ENCODE measurements around the gene MPHOSPH9.

The MPHOSPH9 gene

GRCh38 chr12:123152833-123153232 is 80.1 kb downstream of the MPHOSPH9 start:
- DNase-seq (ENCODE audit: low read depth, low spot score): no peak
- H3K27ac ChIP-seq: no peak overlapping the region

GRCh38 chr12:123151457-123152454 is 81.2 kb downstream of the MPHOSPH9 start:
- peak overlapping the region; percentile 29 for H3K27ac ChIP-seq

GRCh38 chr12:123150744-123151456 is 82.0 kb downstream of the MPHOSPH9 start, which contains the start of gene PITPNM2:
Gene PITPNM2, minus strand, starts transcription at chr12:123151090. Its CDS starts 116,500 bp downstream, at chr12:123034590.
- DNase-seq (ENCODE audit: low read depth, low spot score): no peak
- peak within 1 kb of the TSS; percentile 29 for H3K27ac ChIP-seq

More at GRCh38 chr12:123151457-123152454, 81.2 kb downstream of the MPHOSPH9 start:
- DNase-seq (ENCODE audit: low read depth, low spot score): no peak

DNA sequence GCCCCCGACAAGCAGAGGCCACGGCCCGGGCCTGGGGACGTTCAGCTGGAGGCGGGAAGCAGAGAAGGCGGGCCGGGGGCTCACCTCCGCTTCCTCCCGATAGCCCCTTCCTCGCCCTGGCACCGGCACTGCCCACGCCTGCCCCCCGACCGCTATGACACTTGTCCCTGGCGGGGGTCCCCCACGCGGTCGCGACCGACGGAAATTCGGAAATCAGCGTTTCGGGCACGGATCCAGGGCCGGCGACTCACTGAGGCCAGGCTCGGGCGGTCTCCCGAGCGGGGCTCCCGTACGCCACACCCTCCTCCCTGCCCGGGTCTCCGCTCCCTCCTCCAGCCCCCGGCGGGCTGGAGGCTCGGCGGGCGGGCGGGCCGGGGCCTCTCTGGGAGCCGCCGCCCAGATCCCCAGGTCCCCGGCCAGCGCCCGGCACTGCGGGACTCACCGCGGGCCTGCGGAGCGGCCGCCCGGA is 82.6 kb downstream of the MPHOSPH9 start:
- no peak overlapping the region for H3K27ac ChIP-seq
- DNase-seq (ENCODE audit: low read depth, low spot score): no peak

- no peak overlapping the region for H3K27ac ChIP-seq
- DNase-seq (ENCODE audit: low read depth, low spot score): no peak
Measured at GRCh38 chr12:123149501-123150274, 83.3 kb downstream of the MPHOSPH9 start.

DNA sequence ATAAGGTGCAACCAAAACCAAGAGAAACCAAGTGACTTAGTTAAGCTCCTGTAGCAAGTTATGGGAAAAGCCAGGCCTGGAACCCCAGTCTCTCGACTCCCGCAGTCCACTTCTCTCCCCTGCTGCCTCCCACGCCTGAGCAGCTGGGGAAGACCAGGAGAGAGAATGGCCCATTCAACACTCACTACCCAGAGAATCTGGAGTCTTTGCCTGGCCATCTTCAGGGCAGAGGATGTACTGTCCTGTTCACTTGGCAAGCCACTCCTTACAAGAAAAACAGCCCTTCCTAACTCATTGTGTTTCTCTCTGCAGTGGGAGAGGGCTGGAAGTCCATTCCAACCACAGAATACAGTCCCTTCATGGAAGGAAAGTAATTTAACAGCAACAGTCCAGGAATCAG is 83.9 kb downstream of the MPHOSPH9 start:
- DNase-seq (ENCODE audit: low read depth, low spot score): no peak
- H3K27ac ChIP-seq: no peak overlapping the region

DNA sequence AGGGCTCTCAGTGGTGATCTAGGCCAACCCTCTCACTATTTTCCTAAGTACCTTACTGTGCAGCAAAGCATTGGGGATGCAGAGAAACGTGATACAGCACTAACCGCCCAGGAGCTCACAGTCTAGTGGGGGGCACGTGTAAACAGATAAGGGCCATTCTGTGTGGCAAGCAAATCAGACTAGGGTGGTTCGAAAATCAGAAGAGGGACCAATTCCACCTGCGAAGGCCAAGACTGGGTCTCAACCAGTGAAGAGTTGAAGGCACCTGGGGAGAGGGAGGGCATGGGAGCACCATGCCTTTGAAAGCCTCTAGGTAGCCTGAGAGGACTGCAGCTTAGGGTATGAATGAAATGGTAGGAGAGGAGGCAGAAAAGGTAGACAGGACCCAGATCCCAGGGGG is 84.3 kb downstream of the MPHOSPH9 start:
- no peak for DNase-seq (ENCODE audit: low read depth, low spot score)
- no peak overlapping the region for H3K27ac ChIP-seq

GRCh38 chr12:123148223-123148622 is 84.7 kb downstream of the MPHOSPH9 start:
- no peak for DNase-seq (ENCODE audit: low read depth, low spot score)
- no peak overlapping the region for H3K27ac ChIP-seq

DNA sequence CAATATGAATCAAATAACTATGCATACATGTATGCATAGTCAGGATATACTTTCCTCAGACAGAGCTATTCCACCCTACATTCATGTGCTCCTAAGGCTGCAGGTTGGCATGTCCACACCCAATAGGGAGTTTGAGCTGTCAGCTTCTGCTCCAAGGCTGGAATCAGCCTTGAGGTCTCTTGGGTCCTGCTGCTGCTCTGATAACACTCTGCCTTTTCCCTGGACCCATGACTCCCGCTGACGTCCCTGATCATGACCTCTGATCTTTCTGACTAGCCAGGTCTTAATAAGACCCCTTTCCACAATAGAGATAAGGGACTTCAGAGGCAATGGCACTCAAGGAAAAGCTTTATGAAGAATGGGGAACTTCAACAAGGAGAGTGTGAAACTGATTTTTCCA is 87.7 kb downstream of the MPHOSPH9 start:
- DNase-seq (ENCODE audit: low read depth, low spot score): no peak
- no peak overlapping the region for H3K27ac ChIP-seq

DNA sequence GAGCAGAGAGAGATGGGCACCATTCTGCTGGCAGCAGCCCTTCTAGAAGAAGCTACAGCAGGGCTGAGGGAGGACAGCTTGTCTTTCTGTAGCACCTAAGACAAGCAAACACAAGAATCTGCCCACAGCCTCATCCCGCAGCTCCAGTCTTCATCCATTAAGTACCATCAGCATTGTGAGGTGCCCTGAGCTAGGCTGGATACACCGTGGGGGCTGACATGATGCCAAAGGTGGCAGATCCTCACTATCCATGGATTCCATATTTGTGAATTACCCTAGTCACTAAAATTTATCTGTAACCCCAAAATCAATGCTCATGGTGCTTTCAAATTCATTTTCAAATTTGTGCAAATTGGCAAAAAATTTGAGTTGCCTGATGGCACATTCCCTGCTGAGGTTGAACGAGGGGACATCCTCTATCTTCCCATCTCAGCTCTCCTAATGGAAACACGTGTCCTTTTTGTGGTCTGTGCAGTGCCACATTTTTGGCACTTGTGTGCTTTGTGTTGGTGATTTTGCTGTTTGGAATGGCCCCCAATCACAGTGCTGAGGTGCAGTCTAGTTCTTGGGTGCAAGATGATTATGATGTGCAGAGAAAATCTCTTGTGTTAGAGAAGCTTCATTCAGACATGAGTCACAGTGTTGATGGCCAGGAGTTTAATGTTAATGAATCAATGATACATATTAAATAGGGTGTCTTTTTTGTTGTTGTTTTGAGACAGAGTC is 89.0 kb downstream of the MPHOSPH9 start:
- no peak overlapping the region for H3K27ac ChIP-seq
- DNase-seq (ENCODE audit: low read depth, low spot score): no peak

GRCh38 chr12:123142921-123143735 is 89.8 kb downstream of the MPHOSPH9 start:
- no peak for DNase-seq (ENCODE audit: low read depth, low spot score)
- no peak overlapping the region for H3K27ac ChIP-seq

DNA sequence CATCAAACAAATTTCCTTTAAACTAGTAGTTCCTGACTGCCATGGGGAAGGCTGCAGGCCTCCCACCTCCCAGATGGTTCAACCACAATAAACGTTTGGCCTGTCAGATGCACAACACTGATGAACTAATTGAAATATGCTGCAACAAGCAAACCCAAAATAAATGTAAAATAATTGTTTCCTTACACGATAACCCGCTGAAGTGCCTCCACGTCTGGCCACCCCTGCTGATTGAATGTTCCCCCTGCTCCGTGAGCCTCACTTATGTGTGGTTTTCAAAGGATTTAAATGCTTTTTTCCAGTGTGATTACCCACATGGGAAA is 90.5 kb downstream of the MPHOSPH9 start:
- no peak for DNase-seq (ENCODE audit: low read depth, low spot score)
- H3K27ac ChIP-seq: no peak overlapping the region

DNA sequence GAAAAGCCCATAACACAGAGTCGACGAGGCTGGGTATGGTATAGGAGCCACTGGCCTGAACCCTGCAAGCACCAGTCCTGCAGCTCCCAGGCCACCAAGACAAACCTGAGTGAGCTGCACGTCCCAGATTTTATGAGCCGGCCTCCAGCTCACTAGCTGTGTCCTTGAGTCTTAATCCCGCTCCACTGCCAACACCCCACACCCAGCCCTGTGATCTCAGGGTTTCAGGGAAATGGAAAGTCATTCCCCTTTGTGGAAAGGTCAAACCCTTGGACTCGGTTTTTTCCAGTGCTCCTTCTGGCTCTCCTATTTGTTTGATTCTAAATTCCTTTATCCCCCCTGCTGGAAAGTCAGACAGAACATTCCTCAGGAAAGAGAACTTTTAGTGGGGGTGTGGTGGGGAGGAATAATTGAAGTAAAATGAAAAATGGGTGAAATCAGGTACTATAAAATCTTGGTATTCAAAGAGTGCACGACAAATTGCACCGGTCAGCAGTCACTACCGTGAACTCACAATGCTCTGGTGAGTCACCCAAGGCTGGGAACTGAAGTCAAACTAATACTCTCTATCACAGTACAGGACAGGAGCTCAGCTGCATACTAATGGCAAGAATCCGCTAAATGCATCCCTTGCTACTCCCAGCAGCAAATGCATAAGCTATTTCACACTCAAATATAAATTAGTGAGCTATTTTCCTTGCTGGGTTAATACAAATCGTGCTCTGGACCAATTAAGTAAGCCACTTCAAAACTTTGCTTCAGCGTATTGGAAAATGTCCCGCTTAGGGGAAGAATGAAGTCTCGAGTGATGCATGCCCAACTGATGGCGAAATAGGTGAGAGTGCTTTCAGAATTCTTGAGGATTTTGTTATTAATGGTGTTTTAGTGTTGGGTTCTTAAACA is 91.1 kb downstream of the MPHOSPH9 start:
- no peak for DNase-seq (ENCODE audit: low read depth, low spot score)
- H3K27ac ChIP-seq: no peak overlapping the region

- no peak for DNase-seq (ENCODE audit: low read depth, low spot score)
- H3K27ac ChIP-seq: no peak overlapping the region
Measured at GRCh38 chr12:123140676-123141614, 92.0 kb downstream of the MPHOSPH9 start.

DNA sequence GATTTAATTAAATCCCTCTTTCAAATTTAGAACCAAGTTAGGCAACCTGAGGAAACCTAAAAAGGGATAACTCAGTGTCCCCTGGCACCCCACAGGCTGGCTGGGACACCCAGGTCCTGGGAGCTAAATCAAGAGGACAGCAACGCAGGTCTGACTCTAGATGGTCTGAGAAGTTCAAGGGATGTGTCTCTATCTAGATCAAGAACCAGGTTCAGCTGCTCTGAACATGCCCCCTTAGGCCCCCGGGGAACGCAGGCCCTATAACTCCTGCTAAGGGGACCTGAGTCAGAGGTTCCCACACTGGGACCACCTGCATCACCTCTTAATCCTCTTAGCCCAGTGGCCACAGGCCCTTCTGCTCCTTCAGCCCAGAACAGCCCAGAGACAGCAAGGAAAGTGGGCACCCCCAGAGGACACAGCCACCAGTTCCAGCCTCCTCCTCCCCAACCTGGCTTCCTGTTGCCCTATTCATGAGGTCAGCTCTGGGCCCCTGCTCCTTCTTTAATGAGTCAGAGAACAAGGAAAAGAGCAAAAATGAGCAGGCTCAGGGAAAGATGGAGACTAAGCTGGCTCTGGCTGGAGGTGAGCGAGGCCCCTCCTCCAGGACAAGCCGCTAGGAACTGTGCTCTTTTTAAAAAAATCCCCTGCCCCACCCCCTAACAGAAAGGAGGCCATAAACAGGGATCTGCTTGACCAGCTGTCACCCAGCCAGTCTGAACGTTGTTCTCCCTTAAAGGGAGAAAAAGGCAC is 92.8 kb downstream of the MPHOSPH9 start:
- no peak overlapping the region for H3K27ac ChIP-seq
- no peak for DNase-seq (ENCODE audit: low read depth, low spot score)

DNA sequence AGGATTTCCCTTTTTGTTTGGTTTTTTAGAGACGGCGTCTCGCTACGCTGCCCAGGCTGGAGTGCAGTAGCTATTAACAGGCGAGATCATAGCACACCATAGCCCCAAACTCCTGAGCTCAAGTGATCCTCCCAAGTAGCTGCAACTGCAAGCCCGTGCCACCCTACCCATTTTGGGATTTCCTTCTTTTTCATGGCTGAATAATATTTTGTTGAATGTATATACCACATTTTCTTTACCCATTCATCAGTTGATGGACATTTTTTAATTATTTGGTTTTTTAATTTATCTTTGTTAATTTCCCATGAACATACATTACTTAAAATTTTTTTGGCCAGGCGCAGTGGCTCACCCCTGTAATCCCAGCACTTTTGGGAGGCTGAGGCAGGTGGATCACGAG is 97.3 kb downstream of the MPHOSPH9 start:
- H3K27ac ChIP-seq: no peak overlapping the region
- no peak for DNase-seq (ENCODE audit: low read depth, low spot score)
